Measurements from ENCODE around the gene AREG.

AREG gene

GRCh38 chr4:74433043-74433442 lies 11.9 kb upstream of the AREG start:
- no peak for DNase-seq

GRCh38 chr4:74433541-74434172 lies 11.3 kb upstream of the AREG start:
- DNase-seq: no peak

GRCh38 chr4:74435296-74435695 lies 9.6 kb upstream of the AREG start:
- no peak for DNase-seq

- DNase-seq: no peak
These were observed 7.1 kb upstream of the AREG start for GRCh38 chr4:74437866-74438265.

- DNase-seq: no peak
These were observed 6.3 kb upstream of the AREG start for GRCh38 chr4:74438661-74439060.

GRCh38 chr4:74439952-74440351 lies 5.0 kb upstream of the AREG start:
- no peak for DNase-seq

GRCh38 chr4:74440356-74440755 lies 4.6 kb upstream of the AREG start:
- DNase-seq: no peak

- no peak for DNase-seq
These were observed 3.2 kb upstream of the AREG start for GRCh38 chr4:74441744-74442143.

GRCh38 chr4:74446193-74446868 lies 1.4 kb downstream of the AREG start:
- DNase-seq: no peak

- no peak for DNase-seq
These were observed 2.0 kb downstream of the AREG start for GRCh38 chr4:74446896-74447295.

- no peak for DNase-seq
These were observed 2.8 kb downstream of the AREG start for GRCh38 chr4:74447636-74448233.

- DNase-seq: no peak
These were observed 4.8 kb downstream of the AREG start for GRCh38 chr4:74449571-74450297.

- DNase-seq: no peak
These were observed 5.4 kb downstream of the AREG start for GRCh38 chr4:74450298-74450683.

- DNase-seq: no peak
These were observed 6.3 kb downstream of the AREG start for GRCh38 chr4:74451214-74451661.

- DNase-seq: no peak
These were observed 8.2 kb downstream of the AREG start for GRCh38 chr4:74453037-74453635.

GRCh38 chr4:74453829-74454742 lies 9.2 kb downstream of the AREG start:
- DNase-seq: no peak

- no peak for DNase-seq
These were observed 10.6 kb downstream of the AREG start for GRCh38 chr4:74455361-74456055.

GRCh38 chr4:74456056-74456744 lies 11.3 kb downstream of the AREG start:
- no peak for DNase-seq

- no peak for DNase-seq
These were observed 12.0 kb downstream of the AREG start for GRCh38 chr4:74456849-74457395.

GRCh38 chr4:74460833-74461232 lies 15.9 kb downstream of the AREG start:
- no peak for DNase-seq

- no peak for DNase-seq
These were observed 18.2 kb downstream of the AREG start for GRCh38 chr4:74463123-74463522.

All from NCI-H526 treated with DMSO at 0.1 percent for 48 hours (cell line).